ENCODE results near the gene BTG1.

Gene BTG1

GRCh38 chr12:92145731-92146496 lies at the start of gene BTG1:
Gene BTG1 (minus strand): TSS chr12:92145846. CDS start chr12:92145535, 311 bp downstream.
- DNase-seq (ENCODE audit: low spot score) = peak; percentile 96

GRCh38 chr12:92194561-92194960 lies 48.9 kb upstream of the BTG1 start:
- DNase-seq (ENCODE audit: low spot score) = no peak

- DNase-seq (ENCODE audit: low spot score) = no peak
Measured at GRCh38 chr12:92193846-92194245, 48.2 kb upstream of the BTG1 start.

- DNase-seq (ENCODE audit: low spot score) = no peak
Measured at GRCh38 chr12:92193063-92193462, 47.4 kb upstream of the BTG1 start.

GRCh38 chr12:92192360-92192759 lies 46.7 kb upstream of the BTG1 start:
- no peak for DNase-seq (ENCODE audit: low spot score)

- DNase-seq (ENCODE audit: low spot score) = no peak
Measured at GRCh38 chr12:92191061-92191460, 45.4 kb upstream of the BTG1 start.

GRCh38 chr12:92188517-92189188 lies 43.0 kb upstream of the BTG1 start:
- DNase-seq (ENCODE audit: low spot score) = no peak

- DNase-seq (ENCODE audit: low spot score) = peak; percentile 5
Measured at GRCh38 chr12:92186038-92186470, 40.4 kb upstream of the BTG1 start.

GRCh38 chr12:92185052-92185451 lies 39.4 kb upstream of the BTG1 start:
- no peak for DNase-seq (ENCODE audit: low spot score)

- no peak for DNase-seq (ENCODE audit: low spot score)
Measured at GRCh38 chr12:92183575-92183974, 37.9 kb upstream of the BTG1 start.

- DNase-seq (ENCODE audit: low spot score) = no peak
Measured at GRCh38 chr12:92178340-92178739, 32.7 kb upstream of the BTG1 start.

GRCh38 chr12:92176646-92177045 lies 31.0 kb upstream of the BTG1 start:
- DNase-seq (ENCODE audit: low spot score) = no peak

- no peak for DNase-seq (ENCODE audit: low spot score)
Measured at GRCh38 chr12:92175961-92176360, 30.3 kb upstream of the BTG1 start.

- no peak for DNase-seq (ENCODE audit: low spot score)
Measured at GRCh38 chr12:92170050-92170449, 24.4 kb upstream of the BTG1 start.

GRCh38 chr12:92167075-92167474 lies 21.4 kb upstream of the BTG1 start:
- no peak for DNase-seq (ENCODE audit: low spot score)

- no peak for DNase-seq (ENCODE audit: low spot score)
Measured at GRCh38 chr12:92164712-92165111, 19.1 kb upstream of the BTG1 start.

GRCh38 chr12:92162079-92162478 lies 16.4 kb upstream of the BTG1 start:
- no peak for DNase-seq (ENCODE audit: low spot score)

GRCh38 chr12:92158796-92159439 lies 13.3 kb upstream of the BTG1 start:
- DNase-seq (ENCODE audit: low spot score) = peak; percentile 48

GRCh38 chr12:92156704-92157395 lies 11.2 kb upstream of the BTG1 start:
- no peak for DNase-seq (ENCODE audit: low spot score)

GRCh38 chr12:92156139-92156538 lies 10.5 kb upstream of the BTG1 start:
- no peak for DNase-seq (ENCODE audit: low spot score)

- no peak for DNase-seq (ENCODE audit: low spot score)
Measured at GRCh38 chr12:92155733-92156132, 10.1 kb upstream of the BTG1 start.

- no peak for DNase-seq (ENCODE audit: low spot score)
Measured at GRCh38 chr12:92151916-92152315, 6.3 kb upstream of the BTG1 start.

Data from germinal center (tissue), 1 donor.